ENCODE measurements around the gene CLK3.
"Not testable (repeated sequence)": the region's sequence is repeated elsewhere in the genome, so short reads cannot be mapped to it uniquely, and the experiment has no call there.

The CLK3 gene

GRCh38 chr15:74615508-74616365, at the start of gene CLK3:
Gene CLK3 (plus strand): TSS chr15:74615836. CDS start chr15:74619197, 3,361 bp downstream.
- FAIRE-seq = no peak

GRCh38 chr15:74568594-74568993, 47.0 kb upstream of the CLK3 start:
- FAIRE-seq = no peak

DNA sequence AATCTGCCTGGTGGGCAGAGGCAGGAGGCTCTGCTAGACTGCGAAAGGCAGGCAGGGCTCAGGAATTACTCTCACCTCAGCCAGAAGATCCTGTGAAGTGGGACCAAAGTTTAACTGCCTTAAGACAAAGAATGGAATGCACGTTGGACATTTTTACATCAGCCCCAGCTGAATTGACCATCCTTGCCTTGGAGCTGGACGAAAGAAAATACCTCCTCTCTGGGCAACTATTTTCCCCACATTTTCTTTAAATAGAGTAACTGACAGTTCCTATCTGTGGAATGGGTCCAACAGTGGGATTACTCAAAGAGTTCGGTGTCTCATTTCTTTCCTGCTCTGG, 45.9 kb upstream of the CLK3 start:
- FAIRE-seq = no peak

GRCh38 chr15:74571191-74571590, 44.4 kb upstream of the CLK3 start:
- FAIRE-seq = no peak

DNA sequence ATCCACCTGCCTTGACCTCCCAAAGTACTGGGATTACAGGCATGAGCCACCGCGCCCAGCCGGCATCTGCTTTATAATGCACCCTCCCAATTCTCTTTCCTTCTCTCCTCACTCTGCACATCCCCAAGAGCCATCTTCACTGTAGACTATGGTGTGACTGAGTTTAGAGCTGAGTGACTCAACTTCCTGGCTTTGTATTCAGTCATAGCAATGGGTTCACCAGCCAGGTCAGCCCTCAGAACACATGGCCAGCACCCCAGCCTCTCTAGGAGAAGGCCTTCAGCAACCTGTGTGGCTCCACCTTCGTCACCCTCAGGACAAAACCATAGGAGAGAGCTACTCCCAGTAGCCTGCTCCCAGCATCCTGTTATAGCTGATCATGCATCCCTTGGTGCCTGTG, 41.6 kb upstream of the CLK3 start:
- FAIRE-seq = no peak

- FAIRE-seq = no peak
Observed at GRCh38 chr15:74578496-74578994, 37.1 kb upstream of the CLK3 start.

- FAIRE-seq = no peak
Observed at GRCh38 chr15:74579001-74579400, 36.6 kb upstream of the CLK3 start.

GRCh38 chr15:74580538-74581350, 34.9 kb upstream of the CLK3 start:
- no peak for FAIRE-seq

GRCh38 chr15:74584204-74584603, 31.4 kb upstream of the CLK3 start:
- no peak for FAIRE-seq

- no peak for FAIRE-seq
Observed at GRCh38 chr15:74584779-74585178, 30.9 kb upstream of the CLK3 start.

- no peak for FAIRE-seq
Observed at GRCh38 chr15:74585191-74585590, 30.4 kb upstream of the CLK3 start.

DNA sequence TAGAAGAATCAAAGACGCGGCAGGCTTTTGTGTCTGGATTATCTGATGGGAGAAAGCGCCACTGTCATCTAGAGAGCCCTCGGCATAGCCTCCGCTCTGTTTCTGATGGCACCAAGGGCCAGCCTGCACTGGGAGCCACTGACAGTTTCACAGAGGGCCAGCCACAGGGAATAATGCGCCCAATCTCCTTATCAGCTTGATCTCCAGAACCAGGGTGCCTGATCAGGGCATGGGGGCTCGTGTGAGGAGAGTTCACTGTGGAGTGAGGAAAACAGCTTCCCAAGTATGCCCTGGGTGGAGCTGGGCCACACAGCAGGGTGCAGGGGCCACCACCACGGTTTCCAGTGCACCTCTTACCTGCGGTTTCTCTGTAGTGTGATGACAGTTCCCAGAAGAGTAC, 29.8 kb upstream of the CLK3 start:
- FAIRE-seq = no peak

- FAIRE-seq = no peak
Observed at GRCh38 chr15:74589826-74590225, 25.8 kb upstream of the CLK3 start.

DNA sequence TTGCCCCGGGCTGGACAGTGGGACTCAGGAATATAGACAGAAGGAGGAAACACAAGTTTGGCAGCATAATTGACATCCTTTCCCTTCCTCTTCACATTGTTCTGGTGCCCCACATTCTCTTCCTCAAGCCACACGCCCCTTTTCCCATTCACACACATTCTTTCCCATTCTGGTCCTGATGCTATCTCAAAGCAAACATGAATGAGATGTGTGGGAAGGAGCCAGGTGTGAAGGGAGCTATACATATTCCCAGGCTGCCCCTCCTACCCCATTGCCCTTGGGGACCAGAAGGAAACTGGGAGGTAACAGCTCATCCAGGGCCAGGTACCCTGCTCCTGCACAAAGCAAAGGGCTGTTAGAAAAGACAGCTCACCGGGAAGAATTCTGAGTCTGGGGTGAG, 23.4 kb upstream of the CLK3 start:
- no peak for FAIRE-seq

GRCh38 chr15:74593122-74593521, 22.5 kb upstream of the CLK3 start:
- FAIRE-seq = no peak

- no peak for FAIRE-seq
Observed at GRCh38 chr15:74594455-74594854, 21.2 kb upstream of the CLK3 start.

DNA sequence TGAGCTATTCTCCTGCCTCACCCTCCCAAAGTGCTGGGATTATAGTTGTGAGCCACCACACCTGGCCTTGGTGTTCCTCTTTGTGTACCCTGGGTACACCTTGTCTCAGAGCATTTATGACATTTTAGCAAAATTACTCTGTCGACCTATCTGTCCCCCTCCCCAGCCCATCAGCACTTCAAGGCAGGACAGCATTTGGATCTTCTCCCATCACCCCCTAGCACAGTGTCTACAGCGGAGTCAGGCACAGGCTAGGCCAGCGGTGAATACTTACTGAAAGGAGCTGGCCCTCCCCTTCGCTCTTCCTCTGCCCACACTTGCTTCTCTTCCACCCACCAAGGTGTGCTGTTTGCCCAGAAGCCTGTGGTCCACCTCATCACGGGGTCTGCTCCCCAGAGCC, 20.4 kb upstream of the CLK3 start:
- no peak for FAIRE-seq

- FAIRE-seq = not testable (repeated sequence)
Observed at GRCh38 chr15:74596736-74597135, 18.9 kb upstream of the CLK3 start.

DNA sequence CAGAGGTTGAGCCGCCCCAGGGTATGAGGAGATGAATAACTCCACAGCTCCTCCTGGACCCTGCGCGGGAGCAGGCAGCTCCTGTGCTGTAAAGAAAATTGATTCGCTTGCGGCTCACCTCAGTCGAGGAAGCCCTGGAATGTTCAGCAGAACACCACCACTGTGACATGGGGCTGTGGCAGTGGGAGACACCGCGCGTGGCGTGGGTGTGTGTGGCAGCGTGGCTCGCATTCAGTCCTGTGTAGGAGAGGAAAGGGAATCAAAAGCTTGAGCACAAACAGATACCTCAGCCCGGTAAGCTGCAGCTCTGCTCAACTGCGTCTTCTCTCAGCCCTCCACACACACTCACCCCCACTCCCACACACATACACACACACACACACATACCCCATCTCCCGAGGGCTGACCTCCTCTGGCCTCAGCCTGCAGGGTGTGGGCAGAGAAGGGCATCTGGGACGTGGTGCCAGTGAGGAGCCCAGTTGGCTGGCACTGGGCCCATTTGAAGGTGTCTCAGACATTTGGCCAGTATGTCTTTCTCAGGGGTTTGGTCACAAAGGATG, 18.4 kb upstream of the CLK3 start:
- FAIRE-seq = not testable (repeated sequence)

GRCh38 chr15:74598126-74598842, 17.4 kb upstream of the CLK3 start:
- peak; percentile 70 for FAIRE-seq

DNA sequence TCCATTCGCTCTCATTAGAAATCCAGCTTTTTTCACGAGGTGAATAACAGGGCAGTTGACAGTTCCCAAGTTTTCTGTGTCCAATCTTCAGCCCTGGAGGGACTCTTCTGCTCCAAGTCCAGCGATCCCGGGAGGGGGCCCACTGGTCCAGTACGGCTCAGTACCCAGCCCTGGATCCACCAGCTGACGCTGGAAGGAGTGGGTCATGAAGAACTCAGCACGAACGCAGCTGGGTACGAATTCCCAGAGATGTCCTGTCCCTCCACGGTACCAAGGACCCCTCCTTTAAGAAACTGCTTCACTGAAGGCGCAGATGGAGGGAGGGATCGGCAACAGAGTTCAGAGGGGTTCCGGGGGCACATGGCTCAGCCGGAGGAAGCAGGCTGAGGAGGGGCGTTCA, 16.5 kb upstream of the CLK3 start:
- FAIRE-seq = no peak

- FAIRE-seq = no peak
Observed at GRCh38 chr15:74603026-74603788, 12.4 kb upstream of the CLK3 start.

Measured in G401.6 (cell line).